Small intestine (tissue), 7 donors: ENCODE data around the gene DKC1. TPM values are rescaled to one million over a fixed set of nuclear protein-coding genes. Genes with fewer than 3 reads are reported as not detected.

Experiments
- DNase-seq, 2 donors: peaks; one replicate each; pipeline versions ENCODE4 v3.0.0 to v3.0.0-alpha.2; 2013
- FAIRE-seq: peaks from 2 replicates; lab custom pipeline; 2012; peaks lifted over from hg19 to GRCh38; lab: Jason Lieb, UNC
- H3K27ac ChIP-seq, 3 donors: one replicate each; pipeline ENCODE4 v1.5.1; 2013; ENCODE audit warnings: low read length in 2 of 3, mild to moderate bottlenecking in 2 of 3, control low read depth in 1 of 3, inconsistent platforms in 1 of 3, low read depth in 1 of 3, moderate library complexity in 1 of 3
- H3K27me3 ChIP-seq, 3 donors: one replicate each; pipeline ENCODE4 v1.6.1; 2013; ENCODE audit warnings: low read length in 3 of 3, inconsistent platforms in 1 of 3; ENCODE audit not compliant: control insufficient read depth in 3 of 3, insufficient read depth in 3 of 3
- H3K36me3 ChIP-seq, 3 donors: one replicate each; pipeline ENCODE4 v1.6.1; 2013; ENCODE audit warnings: low read length in 3 of 3, inconsistent platforms in 1 of 3, low read depth in 1 of 3, mild to moderate bottlenecking in 1 of 3, moderate library complexity in 1 of 3; ENCODE audit not compliant: control insufficient read depth in 3 of 3, insufficient read depth in 2 of 3
- H3K4me1 ChIP-seq, 3 donors: one replicate each; pipeline ENCODE4 v1.6.1; 2013; ENCODE audit warnings: low read length in 2 of 3, inconsistent platforms in 1 of 3, low read depth in 1 of 3, mild to moderate bottlenecking in 1 of 3, moderate library complexity in 1 of 3; ENCODE audit not compliant: control insufficient read depth in 3 of 3, insufficient read depth in 2 of 3
- H3K4me3 ChIP-seq, 3 donors: one replicate each; pipeline ENCODE4 v1.5.1; 2013; ENCODE audit warnings: low read length in 3 of 3, control low read depth in 1 of 3, inconsistent platforms in 1 of 3, low read depth in 1 of 3, mild to moderate bottlenecking in 1 of 3, moderate library complexity in 1 of 3
- H3K9me3 ChIP-seq, 2 donors: one replicate each; pipeline ENCODE4 v1.6.1; 2013; ENCODE audit warnings: low read depth in 1 of 2, low read length in 1 of 2; ENCODE audit not compliant: control insufficient read depth in 2 of 2, insufficient read depth in 1 of 2
- WGBS, 3 donors: extraction: QIAGEN DNeasy Blood & Tissue Kit; methylation state at CpG; one replicate each; pipeline ENCODE4 v1.1.7; 2013; 5-methylcytosine and 5-hydroxymethylcytosine counted together
- polyA plus RNA-seq, 4 donors: library from polyadenylated mRNA; stranded (reverse) in 3 of 4; unstranded in 1 of 4; fragments of 200-250 nt in 3 of 4; fragments of 120-200 nt in 1 of 4; gene quantifications; one replicate each; pipeline versions ENCODE4 v1.2.1 to v1.2.3, GENCODE V29; 2013
- donor health status: healthy with polysubstance abuse.
- donor health status: control.
- donor health status: control.
- donor health status: Bipolar disorder and iron deficiency.
- donor health status: healthy.

The DKC1 gene
- polyA plus RNA-seq, 4 donors, result 12.5 to 56.0 (median 32.5) TPM

GRCh38 chrX:154731881-154732280 is 30.8 kb upstream of the DKC1 start:
- peaks cover 0 to 11% (median 3%) of the 10 kb centered on the region in 3 donors for H3K4me1 ChIP-seq
- WGBS, 3 donors, result 79 to 95% (median 79%) methylated on average over 7 of the region's 7 CpGs
- DNase-seq, result no peak
- peak overlapping the region in 2 of 3 donors; percentile 56 to 70 for H3K27ac ChIP-seq
- H3K9me3 ChIP-seq, result no peaks in the 10 kb centered on the region
- no peaks in the 10 kb centered on the region for H3K36me3 ChIP-seq
- H3K4me3 ChIP-seq, result no peak overlapping the region
- peaks cover 0 to 2% (median 0%) of the 10 kb centered on the region in 3 donors for H3K27me3 ChIP-seq
- FAIRE-seq, result no peak

GRCh38 chrX:154732421-154733065 is 30.1 kb upstream of the DKC1 start:
- H3K27ac ChIP-seq, result peak overlapping the region in 2 of 3 donors; percentile 37 to 77
- H3K4me3 ChIP-seq, result no peak overlapping the region
- 46 to 70% (median 48%) methylated on average over 5 of the region's 5 CpGs for WGBS, 3 donors
- H3K36me3 ChIP-seq, result no peaks in the 10 kb centered on the region
- no peak for FAIRE-seq
- DNase-seq, result no peak
- H3K9me3 ChIP-seq, result no peaks in the 10 kb centered on the region
- H3K27me3 ChIP-seq, result peaks cover 0 to 2% (median 0%) of the 10 kb centered on the region in 3 donors
- H3K4me1 ChIP-seq, result peaks cover 0 to 11% (median 3%) of the 10 kb centered on the region in 3 donors

- Histone ChIP-seq H3K27ac (peak overlapping the region in 2 of 3 donors; percentile 37 to 77), H3K36me3 (no peaks in the 10 kb centered on the region)
- 57 to 79% (median 68%) methylated on average over 2 of the region's 2 CpGs for WGBS, 3 donors
Observed at GRCh38 chrX:154733066-154733425, 29.6 kb upstream of the DKC1 start.

GRCh38 chrX:154734061-154734781 is 28.4 kb upstream of the DKC1 start:
- FAIRE-seq, result no peak
- Histone ChIP-seq H3K4me3 (no peak overlapping the region), H3K4me1 (peaks cover 0 to 10% (median 3%) of the 10 kb centered on the region in 3 donors), H3K27me3 (peaks cover 0 to 2% (median 0%) of the 10 kb centered on the region in 3 donors), H3K27ac (peak overlapping the region; percentile 56 to 95 (median 58)), H3K9me3 (no peaks in the 10 kb centered on the region), H3K36me3 (no peaks in the 10 kb centered on the region)
- 26 to 72% (median 55%) methylated on average over 8 of the region's 8 CpGs for WGBS, 3 donors
- peak in 1 of 2 donors; percentile 29 for DNase-seq

More at GRCh38 chrX:154733066-154733425, 29.6 kb upstream of the DKC1 start:
- Histone ChIP-seq H3K27me3 (peaks cover 0 to 2% (median 0%) of the 10 kb centered on the region in 3 donors), H3K4me3 (no peak overlapping the region), H3K4me1 (peaks cover 0 to 11% (median 3%) of the 10 kb centered on the region in 3 donors), H3K9me3 (no peaks in the 10 kb centered on the region)
- FAIRE-seq, result no peak
- no peak for DNase-seq

GRCh38 chrX:154735695-154736393 is 26.8 kb upstream of the DKC1 start:
- H3K9me3 ChIP-seq, result no peaks in the 10 kb centered on the region
- peaks cover 0 to 2% (median 0%) of the 10 kb centered on the region in 3 donors for H3K27me3 ChIP-seq
- H3K4me3 ChIP-seq, result no peak overlapping the region
- no peak for FAIRE-seq
- peaks cover 0 to 8% (median 0%) of the 10 kb centered on the region in 3 donors for H3K4me1 ChIP-seq
- H3K27ac ChIP-seq, result peak overlapping the region; percentile 52 to 83 (median 58)
- WGBS, 3 donors, result 61 to 81% (median 68%) methylated on average over 7 of the region's 7 CpGs
- DNase-seq, result no peak
- no peaks in the 10 kb centered on the region for H3K36me3 ChIP-seq

- Histone ChIP-seq H3K4me1 (peaks cover 0 to 8% (median 0%) of the 10 kb centered on the region in 3 donors), H3K36me3 (no peaks in the 10 kb centered on the region), H3K9me3 (no peaks in the 10 kb centered on the region), H3K4me3 (no peak overlapping the region), H3K27ac (peak overlapping the region in 1 of 3 donors; percentile 87), H3K27me3 (peaks cover 0 to 2% (median 0%) of the 10 kb centered on the region in 3 donors)
- no peak for DNase-seq
- FAIRE-seq, result no peak
- 80 to 91% (median 86%) methylated on average over 5 of the region's 5 CpGs for WGBS, 3 donors
Observed at GRCh38 chrX:154737136-154737535, 25.5 kb upstream of the DKC1 start.

GRCh38 chrX:154738011-154738738 is 24.5 kb upstream of the DKC1 start:
- DNase-seq (no peak), FAIRE-seq (no peak)
- peaks cover 0 to 4% (median 0%) of the 10 kb centered on the region in 3 donors for H3K4me1 ChIP-seq
- H3K27me3 ChIP-seq, result peaks cover 0 to 2% (median 0%) of the 10 kb centered on the region in 3 donors
- H3K4me3 ChIP-seq, result no peak overlapping the region
- H3K9me3 ChIP-seq, result no peaks in the 10 kb centered on the region
- WGBS, 3 donors, result 34 to 74% (median 48%) methylated on average over 8 of the region's 8 CpGs
- no peaks in the 10 kb centered on the region for H3K36me3 ChIP-seq
- H3K27ac ChIP-seq, result peak overlapping the region in 2 of 3 donors; percentile 11 to 58
